KOPT-K1 (cell line): ENCODE measurements around the gene ASIC1.
A peak's percentile ranks its signal among the peaks of the same experiment; 100 is the strongest.

Source experiments
- H3K27ac ChIP-seq: fragments of 200-600 bp; sonication (generic); 2 replicates; pipeline ENCODE4 v1.5.1; 2016; ENCODE audit warnings: antibody characterized with exemption, mild to moderate bottlenecking, low read depth, low read length; ENCODE audit not compliant: poor library complexity, severe bottlenecking
- H3K36me3 ChIP-seq: fragments of 200-600 bp; sonication (generic); 2 replicates; pipeline ENCODE4 v1.5.1; 2017; ENCODE audit warnings: antibody characterized with exemption, mild to moderate bottlenecking, low read length, moderate library complexity; ENCODE audit not compliant: insufficient read depth
- H3K9me3 ChIP-seq: fragments of 200-600 bp; sonication (generic); 2 replicates; pipeline ENCODE4 v1.5.1; 2017; ENCODE audit warnings: antibody characterized with exemption, low read length, mild to moderate bottlenecking; ENCODE audit not compliant: insufficient read depth, poor library complexity, severe bottlenecking

ASIC1 gene

DNA sequence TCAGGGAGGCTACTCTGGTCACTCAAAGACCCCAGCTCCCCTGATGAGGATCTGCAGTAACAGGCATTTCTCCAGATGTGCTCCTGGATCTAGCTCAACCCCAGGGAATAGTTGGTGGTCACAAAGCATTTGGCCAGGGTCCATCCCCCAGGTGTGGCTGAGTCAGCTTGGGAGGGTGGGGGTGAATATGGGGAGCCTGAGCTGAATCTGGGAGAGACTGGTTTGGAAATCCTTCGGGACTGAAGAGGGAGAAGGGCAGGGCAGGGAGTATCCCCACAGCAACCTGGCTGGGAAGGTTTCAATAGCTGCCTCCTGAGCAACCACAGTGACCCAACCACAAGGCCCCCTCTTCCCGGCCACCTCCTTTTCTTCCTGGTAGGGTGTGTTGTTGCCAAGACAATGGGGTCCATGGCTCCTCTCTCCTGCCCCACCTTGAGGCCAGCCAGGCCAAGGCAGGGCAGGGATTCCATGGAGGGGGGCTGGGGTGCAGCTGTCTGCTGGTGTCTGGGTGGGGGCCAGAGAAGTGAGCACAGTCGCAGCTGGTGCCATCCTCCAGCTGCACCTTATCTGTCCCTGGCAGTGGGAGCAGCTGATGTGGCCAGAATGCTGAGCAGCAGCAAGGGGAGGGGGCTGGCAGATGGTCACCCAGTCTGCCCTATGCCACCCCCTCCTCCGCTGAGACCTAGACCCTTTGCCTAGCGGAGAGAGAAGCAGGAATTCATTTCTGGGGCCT is 5.5 kb downstream of the ASIC1 start:
- Histone ChIP-seq H3K36me3 (peaks cover 26% of the 10 kb centered on the region; the same call in 1 of the 2 replicates), H3K27ac (peak overlapping the region; percentile 45), H3K9me3 (no peaks in the 10 kb centered on the region)

DNA sequence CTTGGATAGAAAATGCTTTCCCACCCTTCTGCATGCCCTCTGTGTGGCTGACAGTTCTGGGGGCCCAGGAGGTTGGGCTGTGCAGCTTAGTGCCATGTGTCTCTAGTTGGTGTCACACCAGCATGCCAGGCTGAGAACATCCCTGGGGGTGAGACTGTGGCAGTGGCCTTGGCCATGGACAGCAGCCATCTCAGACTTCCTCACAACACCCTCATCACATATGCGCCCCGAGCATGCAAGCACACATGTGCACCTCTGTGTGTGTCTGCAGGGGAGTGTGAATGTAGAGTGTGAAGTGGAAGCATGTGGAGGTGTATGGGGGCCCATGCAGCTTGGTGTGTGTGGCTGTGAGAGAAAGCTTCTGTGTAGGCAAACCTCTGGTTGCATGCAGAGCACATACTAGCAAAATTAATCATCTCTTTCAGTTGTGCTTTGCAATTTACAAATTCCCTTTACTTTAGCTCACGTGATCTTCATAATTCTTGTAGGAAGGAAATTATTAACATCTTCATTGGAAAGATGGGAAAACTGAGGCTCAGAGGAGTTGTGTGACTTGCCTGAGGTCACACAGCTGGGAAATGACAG is 8.4 kb downstream of the ASIC1 start:
- Histone ChIP-seq H3K36me3 (peaks cover 32% of the 10 kb centered on the region; the same call in 1 of the 2 replicates), H3K27ac (no peak overlapping the region), H3K9me3 (no peaks in the 10 kb centered on the region)

DNA sequence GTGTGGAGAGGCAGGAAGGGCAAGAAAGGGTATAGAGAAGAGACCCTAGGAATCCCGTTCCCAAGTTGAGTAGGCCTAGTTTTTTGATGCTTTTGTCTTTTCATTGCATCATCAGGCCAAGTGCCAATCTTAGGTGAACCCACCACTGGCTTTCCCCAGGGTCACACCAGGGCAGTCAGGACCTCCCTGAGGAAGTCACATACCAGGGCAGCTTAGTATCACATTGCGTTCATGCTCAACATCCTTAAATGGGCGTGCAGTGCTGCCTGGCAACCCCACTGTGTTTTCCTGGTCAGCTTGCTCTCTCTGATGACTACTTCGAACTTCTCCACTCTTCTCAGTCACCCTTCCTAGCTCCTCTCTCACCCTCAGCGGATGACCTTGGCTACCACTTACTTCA is 9.0 kb downstream of the ASIC1 start:
- Histone ChIP-seq H3K27ac (no peak overlapping the region), H3K9me3 (no peaks in the 10 kb centered on the region), H3K36me3 (peaks cover 32% of the 10 kb centered on the region; the same call in 1 of the 2 replicates)

DNA sequence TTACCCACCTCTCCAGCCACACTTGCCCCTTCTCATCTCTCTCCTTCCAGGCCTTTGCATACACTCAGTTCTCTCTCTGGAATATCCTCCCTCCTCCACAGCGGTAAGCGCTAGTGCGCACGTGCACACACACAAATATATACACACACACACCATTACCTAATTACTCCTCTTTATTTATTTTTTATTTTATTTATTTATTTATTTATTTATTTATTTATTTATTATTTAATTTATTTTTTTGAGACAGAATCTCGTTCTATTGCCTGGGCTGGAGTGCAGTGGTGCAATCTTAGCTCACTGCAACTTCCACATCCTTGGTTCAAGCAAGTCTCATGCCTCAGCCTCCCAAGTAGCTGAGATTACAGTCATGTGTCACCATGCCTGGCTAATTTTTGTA is 11.7 kb downstream of the ASIC1 start:
- Histone ChIP-seq H3K9me3 (no peaks in the 10 kb centered on the region), H3K36me3 (peaks cover 25% of the 10 kb centered on the region; the same call in 1 of the 2 replicates), H3K27ac (no peak overlapping the region)

DNA sequence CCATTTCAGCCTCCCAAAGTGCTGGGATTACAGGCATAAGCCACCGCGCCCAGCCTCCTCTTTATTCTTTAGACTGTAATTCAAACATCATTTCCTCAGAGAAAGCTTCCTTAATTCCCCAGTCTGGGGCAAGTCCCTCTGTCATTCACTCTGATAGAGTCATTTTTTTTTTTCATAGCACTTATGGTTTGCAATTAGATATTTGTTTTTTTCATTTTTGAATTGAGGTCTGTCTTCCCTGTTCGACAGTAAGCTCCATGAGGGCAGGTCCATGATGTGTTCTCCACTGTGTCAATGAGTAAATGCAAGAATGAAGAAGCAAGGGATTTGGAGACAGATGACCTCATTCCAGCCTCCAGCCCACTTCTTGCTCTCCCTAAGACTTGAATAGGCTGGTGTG is 12.1 kb downstream of the ASIC1 start:
- H3K36me3 ChIP-seq = peaks cover 20% of the 10 kb centered on the region; the same call in 1 of the 2 replicates
- no peaks in the 10 kb centered on the region for H3K9me3 ChIP-seq
- H3K27ac ChIP-seq = no peak overlapping the region

DNA sequence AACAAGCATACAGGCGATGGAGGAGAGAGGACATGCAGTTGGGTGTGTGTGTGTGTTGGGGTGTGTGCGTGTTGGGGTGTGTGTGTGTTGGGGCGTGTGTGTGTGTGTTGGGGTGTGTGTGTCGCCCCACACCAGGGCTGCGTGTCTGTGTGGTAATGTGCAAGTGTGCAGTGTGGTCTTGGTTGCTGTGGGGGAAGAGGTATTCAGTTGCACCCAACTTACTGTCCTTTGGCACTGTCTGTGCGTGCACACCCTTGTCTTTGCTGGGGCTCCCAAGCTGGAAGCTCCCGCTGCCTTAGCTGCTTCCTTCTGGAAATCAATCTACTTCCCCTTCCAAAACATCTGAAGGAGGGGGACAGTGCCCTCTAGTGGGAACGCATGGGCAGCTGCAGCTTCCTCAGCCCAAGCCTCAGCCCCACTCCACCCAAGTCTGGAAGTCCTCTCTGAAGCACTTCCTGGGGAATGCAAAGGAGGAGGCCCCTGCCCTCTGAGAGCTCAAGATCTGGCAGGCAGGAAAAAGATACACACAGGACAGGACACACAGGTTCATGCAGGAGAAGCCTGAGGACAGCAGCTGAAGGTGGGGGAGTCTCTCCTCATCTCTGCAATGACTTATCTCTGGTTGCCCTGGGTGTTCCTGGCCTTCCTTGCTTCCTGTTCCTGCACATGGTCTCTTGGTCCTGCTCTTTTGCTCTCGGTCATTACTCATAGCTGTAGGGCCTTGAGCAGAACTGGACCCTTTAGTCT is 13.1 kb downstream of the ASIC1 start:
- Histone ChIP-seq H3K27ac (no peak overlapping the region), H3K9me3 (no peaks in the 10 kb centered on the region), H3K36me3 (peaks cover 11% of the 10 kb centered on the region; the same call in 1 of the 2 replicates)

DNA sequence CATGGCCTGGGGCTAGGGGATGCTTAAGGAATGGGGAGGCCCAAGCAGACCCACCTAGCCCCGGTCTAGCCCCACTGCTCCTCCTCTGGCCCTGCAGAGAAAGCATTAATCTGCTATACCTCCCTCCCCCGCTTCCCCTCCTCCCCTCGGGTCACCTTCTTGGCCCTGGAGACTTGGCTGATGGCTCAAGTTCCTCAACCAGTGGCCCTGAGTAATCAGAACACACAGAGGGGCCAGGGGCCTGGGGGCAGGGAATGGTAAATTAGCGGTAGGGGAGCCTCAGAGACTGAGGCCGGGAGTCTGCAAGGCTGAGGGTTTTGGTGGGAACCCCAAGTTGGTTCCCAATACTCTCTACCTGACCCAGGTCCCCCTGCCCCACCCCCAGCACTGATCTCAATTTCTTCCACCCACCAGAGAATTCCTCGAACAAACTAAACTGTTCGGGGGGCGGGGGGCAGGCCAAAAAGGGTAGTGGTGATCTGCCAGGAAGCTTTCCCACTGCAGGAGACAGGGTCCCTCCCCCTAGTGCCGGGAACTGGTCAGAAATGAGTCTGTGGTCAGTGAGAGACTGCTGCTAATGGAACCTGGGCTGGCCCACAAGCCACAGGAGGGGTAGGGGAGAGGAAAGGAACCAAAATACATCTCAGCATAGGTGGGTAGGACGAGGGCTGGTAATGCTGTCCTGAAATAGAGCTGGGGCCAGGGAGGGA is 15.0 kb downstream of the ASIC1 start:
- no peaks in the 10 kb centered on the region for H3K9me3 ChIP-seq
- H3K36me3 ChIP-seq = peaks cover 6% of the 10 kb centered on the region; the same call in 1 of the 2 replicates
- no peak overlapping the region for H3K27ac ChIP-seq

DNA sequence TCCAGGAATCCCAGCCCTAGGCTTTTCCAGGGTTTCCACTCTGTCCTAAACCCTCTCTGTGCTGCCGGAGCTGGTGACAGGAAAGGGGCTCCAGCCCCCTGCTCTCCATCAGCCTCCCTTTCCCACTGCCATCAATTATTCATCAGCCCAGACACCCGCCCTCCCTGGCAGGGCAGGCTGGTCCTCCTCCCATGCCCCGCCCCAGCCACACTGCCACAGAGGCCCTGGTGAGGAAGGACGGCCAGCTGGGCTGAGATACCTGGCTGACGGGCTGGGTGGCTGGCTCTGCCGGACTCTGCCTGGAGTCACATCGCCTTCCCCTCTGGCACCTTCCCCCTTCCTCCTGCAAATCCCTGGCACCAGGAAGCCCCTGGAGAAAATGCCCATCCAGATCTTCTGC is 15.8 kb downstream of the ASIC1 start:
- peaks cover 6% of the 10 kb centered on the region; the same call in 1 of the 2 replicates for H3K36me3 ChIP-seq
- no peak overlapping the region for H3K27ac ChIP-seq
- no peaks in the 10 kb centered on the region for H3K9me3 ChIP-seq

DNA sequence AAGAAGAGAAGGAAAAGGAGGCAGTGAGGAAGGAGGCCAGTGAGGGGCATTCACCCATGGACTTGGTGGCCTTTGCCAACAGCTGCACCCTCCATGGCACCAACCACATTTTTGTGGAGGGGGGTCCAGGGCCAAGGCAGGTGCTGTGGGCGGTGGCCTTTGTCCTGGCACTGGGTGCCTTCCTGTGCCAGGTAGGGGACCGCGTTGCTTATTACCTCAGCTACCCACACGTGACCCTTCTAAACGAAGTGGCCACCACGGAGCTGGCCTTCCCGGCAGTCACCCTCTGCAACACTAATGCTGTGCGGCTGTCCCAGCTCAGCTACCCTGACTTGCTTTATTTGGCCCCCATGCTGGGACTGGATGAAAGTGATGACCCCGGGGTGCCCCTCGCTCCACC is 16.3 kb downstream of the ASIC1 start:
- H3K9me3 ChIP-seq = no peaks in the 10 kb centered on the region
- no peak overlapping the region for H3K27ac ChIP-seq
- peaks cover 3% of the 10 kb centered on the region; the same call in 1 of the 2 replicates for H3K36me3 ChIP-seq

DNA sequence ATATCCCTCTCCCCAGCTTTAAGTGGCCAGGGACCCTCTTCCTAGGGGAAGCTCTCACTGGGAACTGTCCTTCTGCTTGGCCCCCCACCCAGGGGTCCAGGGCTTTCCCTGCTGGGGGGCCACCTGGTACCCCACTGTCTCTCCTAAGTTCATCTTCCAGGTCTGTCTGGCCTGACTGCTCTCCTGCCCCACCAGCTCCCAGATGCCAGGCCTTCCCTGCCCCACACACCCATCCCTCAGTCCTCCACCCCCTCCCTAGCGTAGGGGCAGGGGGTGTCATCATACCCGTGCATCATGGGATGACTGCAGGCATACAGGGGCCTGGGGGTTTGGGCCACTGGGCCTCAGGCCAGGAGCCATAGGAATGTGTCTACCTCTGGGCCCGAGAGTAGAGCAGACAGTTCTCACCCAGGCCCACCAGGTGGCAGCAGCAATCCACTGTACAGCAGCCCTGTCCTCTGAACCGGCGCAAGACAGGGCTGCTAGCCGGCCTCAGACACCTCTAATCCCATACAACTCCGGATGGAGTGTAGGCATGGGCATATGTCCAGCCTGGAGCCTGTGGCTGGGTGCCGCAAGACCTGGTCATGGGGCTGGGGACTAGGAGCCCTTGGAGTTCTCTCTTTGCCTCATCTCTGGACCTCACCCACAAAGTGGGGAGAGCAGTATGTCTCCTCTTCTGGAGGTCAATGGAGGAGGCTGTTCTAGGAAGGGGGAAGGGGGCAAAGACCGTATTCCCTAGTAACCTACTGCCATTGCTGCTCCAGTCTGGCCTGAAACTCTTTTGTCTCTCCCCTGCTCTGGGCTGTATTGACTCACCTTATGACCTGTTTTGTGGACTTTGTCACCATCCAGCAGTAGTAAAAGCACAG is 17.8 kb downstream of the ASIC1 start:
- Histone ChIP-seq H3K27ac (no peak overlapping the region), H3K9me3 (no peaks in the 10 kb centered on the region), H3K36me3 (no peaks in the 10 kb centered on the region; the same call in 1 of the 2 replicates)

DNA sequence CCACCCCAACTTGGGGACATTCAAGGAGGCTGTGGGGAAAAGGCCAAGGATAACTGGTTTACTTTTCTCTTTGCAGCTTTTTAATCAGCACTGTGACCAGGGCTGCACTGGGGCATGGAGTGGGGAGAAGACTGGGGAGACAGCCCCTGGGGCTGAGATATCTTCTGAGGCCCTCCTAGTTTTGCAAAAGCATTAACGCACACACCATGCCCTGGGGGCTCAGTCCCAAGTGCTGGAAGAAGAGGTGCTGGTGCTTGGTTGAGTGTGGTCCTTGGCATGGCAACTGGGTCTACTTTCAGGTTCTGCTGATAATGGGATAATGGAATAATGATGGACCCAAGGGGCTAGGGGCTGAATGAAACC is 18.4 kb downstream of the ASIC1 start:
- H3K9me3 ChIP-seq = no peaks in the 10 kb centered on the region
- H3K36me3 ChIP-seq = no peaks in the 10 kb centered on the region; the same call in 1 of the 2 replicates
- H3K27ac ChIP-seq = no peak overlapping the region

DNA sequence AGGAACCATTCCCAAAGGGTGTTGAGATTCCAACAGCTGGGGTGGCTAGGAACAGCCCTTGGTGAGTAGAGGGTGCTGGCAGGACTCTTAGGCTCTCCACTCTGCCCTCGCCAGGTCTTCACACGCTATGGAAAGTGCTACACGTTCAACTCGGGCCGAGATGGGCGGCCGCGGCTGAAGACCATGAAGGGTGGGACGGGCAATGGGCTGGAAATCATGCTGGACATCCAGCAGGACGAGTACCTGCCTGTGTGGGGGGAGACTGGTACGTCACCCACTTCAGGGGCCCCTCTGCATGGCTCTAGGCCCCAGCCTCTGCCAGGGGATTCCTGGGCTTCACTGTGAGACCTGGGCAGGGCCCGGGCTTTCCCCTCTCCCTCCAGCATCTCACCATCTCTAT is 19.7 kb downstream of the ASIC1 start:
- no peaks in the 10 kb centered on the region for H3K9me3 ChIP-seq
- H3K36me3 ChIP-seq = no peaks in the 10 kb centered on the region; the same call in 1 of the 2 replicates
- H3K27ac ChIP-seq = no peak overlapping the region

DNA sequence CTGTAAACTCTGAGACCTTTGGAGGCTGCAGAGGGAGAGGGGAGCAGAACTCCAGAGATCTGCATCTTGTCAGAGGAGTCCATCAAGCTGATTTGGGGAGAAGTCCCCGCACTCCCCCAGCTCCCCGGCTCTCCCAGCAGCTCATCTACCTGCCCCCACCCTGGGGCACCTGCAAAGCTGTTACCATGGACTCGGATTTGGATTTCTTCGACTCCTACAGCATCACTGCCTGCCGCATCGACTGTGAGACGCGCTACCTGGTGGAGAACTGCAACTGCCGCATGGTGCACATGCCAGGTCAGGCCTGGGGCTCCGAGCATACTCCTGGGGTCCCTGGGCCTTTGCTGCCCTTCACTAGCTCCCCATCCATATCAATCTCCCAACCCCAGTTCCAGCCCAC is 20.9 kb downstream of the ASIC1 start:
- no peak overlapping the region for H3K27ac ChIP-seq
- H3K36me3 ChIP-seq = no peaks in the 10 kb centered on the region; the same call in 1 of the 2 replicates
- no peaks in the 10 kb centered on the region for H3K9me3 ChIP-seq

DNA sequence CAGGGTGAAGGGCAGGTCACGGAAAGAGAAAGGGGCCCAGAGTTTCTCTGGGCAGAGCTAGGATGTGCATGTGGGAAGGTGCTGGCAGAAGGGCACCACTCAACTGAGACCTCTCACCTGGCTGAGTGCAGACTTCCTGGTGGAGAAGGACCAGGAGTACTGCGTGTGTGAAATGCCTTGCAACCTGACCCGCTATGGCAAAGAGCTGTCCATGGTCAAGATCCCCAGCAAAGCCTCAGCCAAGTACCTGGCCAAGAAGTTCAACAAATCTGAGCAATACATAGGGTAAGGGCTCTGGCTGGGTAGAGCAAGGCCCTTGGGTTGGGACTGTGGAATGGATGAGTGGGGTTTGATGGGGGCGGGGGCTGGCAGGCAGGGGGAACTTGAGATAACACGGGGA is 22.4 kb downstream of the ASIC1 start:
- no peaks in the 10 kb centered on the region; the same call in 1 of the 2 replicates for H3K36me3 ChIP-seq
- no peak overlapping the region for H3K27ac ChIP-seq
- no peaks in the 10 kb centered on the region for H3K9me3 ChIP-seq
